Naive B cell (primary cell): ENCODE results near the gene IFT27. TPM values are rescaled to one million over a fixed set of nuclear protein-coding genes. Genes with fewer than 3 reads are reported as not detected.

ENCODE experiments used
- ATAC-seq, 2 donors: fragments of 150-1000 bp; cut with Tn5 transposase; 2 replicates each; pipeline ENCODE4 v1.10.0; 2021; ENCODE audit warnings: low read depth in 2 of 2, mild to moderate bottlenecking in 2 of 2, moderate library complexity in 2 of 2
- DNase-seq: peaks from one replicate; pipeline ENCODE4 v3.0.0; 2022
- H3K27ac Mint-ChIP-seq, 6 donors: one replicate each; pipeline ENCODE4 v1.8.0; 2020 to 2022; ENCODE audit warnings: mild to moderate bottlenecking in 6 of 6, mixed read lengths in 6 of 6, moderate library complexity in 5 of 6, inconsistent platforms in 2 of 6
- H3K27me3 Mint-ChIP-seq, 3 donors: one replicate each; pipeline ENCODE4 v1.8.0; 2021 to 2022; ENCODE audit warnings: mixed read lengths in 3 of 3, mild to moderate bottlenecking in 1 of 3
- H3K36me3 Mint-ChIP-seq, 2 donors: one replicate each; pipeline ENCODE4 v1.8.0; 2020 to 2022; ENCODE audit warnings: mixed read lengths in 2 of 2, inconsistent platforms in 1 of 2, mild to moderate bottlenecking in 1 of 2
- H3K4me1 Mint-ChIP-seq, 3 donors: one replicate each; pipeline ENCODE4 v1.8.0; 2020 to 2022; ENCODE audit warnings: mixed read lengths in 3 of 3, inconsistent platforms in 1 of 3, mild to moderate bottlenecking in 1 of 3, moderate library complexity in 1 of 3
- H3K4me3 Mint-ChIP-seq, 8 donors: one replicate each; pipeline ENCODE4 v1.8.0; 2020 to 2022; ENCODE audit warnings: mild to moderate bottlenecking in 8 of 8, mixed read lengths in 8 of 8, moderate library complexity in 8 of 8, inconsistent platforms in 2 of 8
- H3K9me3 Mint-ChIP-seq, 7 donors: one replicate each; pipeline ENCODE4 v1.8.0; 2020 to 2022; ENCODE audit warnings: mixed read lengths in 7 of 7, mild to moderate bottlenecking in 5 of 7, inconsistent platforms in 2 of 7, moderate library complexity in 1 of 7
- polyA plus RNA-seq, 6 donors: library from polyadenylated mRNA; unstranded; fragments of 300-500 nt; fragmentation: Illumina TruSeq; gene quantifications; one replicate each; pipeline ENCODE4 v1.2.3, GENCODE V29; 2021; ENCODE audit warnings: low read depth in 6 of 6

The IFT27 gene
- polyA plus RNA-seq, 6 donors from 2014 or later: 7.2 to 15.9 (median 11.6) TPM

- peaks cover 25 to 52% (median 46%) of the 10 kb centered on the region in 3 donors for H3K27me3 Mint-ChIP-seq
- ATAC-seq (no peak), DNase-seq (no peak)
- peaks cover 0 to 8% (median 0%) of the 10 kb centered on the region in 3 donors for H3K4me1 Mint-ChIP-seq
- H3K4me3 Mint-ChIP-seq: peak overlapping the region in 1 of 8 donors; percentile 9
- H3K9me3 Mint-ChIP-seq: no peaks in the 10 kb centered on the region
- H3K27ac Mint-ChIP-seq: peak overlapping the region in 1 of 6 donors; percentile 14
- no peaks in the 10 kb centered on the region for H3K36me3 Mint-ChIP-seq
Measured at GRCh38 chr22:36811094-36811800, 35.3 kb upstream of the IFT27 start.

GRCh38 chr22:36809351-36809750 lies 33.4 kb upstream of the IFT27 start:
- peaks cover 37 to 51% (median 41%) of the 10 kb centered on the region in 3 donors for H3K27me3 Mint-ChIP-seq
- ATAC-seq (no peak), DNase-seq (no peak)
- peaks cover 0 to 4% (median 0%) of the 10 kb centered on the region in 3 donors for H3K4me1 Mint-ChIP-seq
- no peaks in the 10 kb centered on the region for H3K36me3 Mint-ChIP-seq
- H3K4me3 Mint-ChIP-seq: no peak overlapping the region
- H3K27ac Mint-ChIP-seq: no peak overlapping the region
- no peaks in the 10 kb centered on the region for H3K9me3 Mint-ChIP-seq

- no peak for ATAC-seq
- H3K27ac Mint-ChIP-seq: no peak overlapping the region
Measured at GRCh38 chr22:36808721-36809344, 32.9 kb upstream of the IFT27 start.

GRCh38 chr22:36807627-36808026 lies 31.7 kb upstream of the IFT27 start:
- peaks cover 22 to 40% (median 38%) of the 10 kb centered on the region in 3 donors for H3K27me3 Mint-ChIP-seq
- no peak for ATAC-seq
- peaks cover 0 to 4% (median 1%) of the 10 kb centered on the region in 3 donors for H3K4me1 Mint-ChIP-seq
- H3K27ac Mint-ChIP-seq: no peak overlapping the region
- H3K4me3 Mint-ChIP-seq: no peak overlapping the region
- H3K36me3 Mint-ChIP-seq: no peaks in the 10 kb centered on the region
- DNase-seq: no peak
- no peaks in the 10 kb centered on the region for H3K9me3 Mint-ChIP-seq

More at GRCh38 chr22:36808721-36809344, 32.9 kb upstream of the IFT27 start:
- Mint-ChIP-seq H3K4me1 (peaks cover 0 to 4% (median 0%) of the 10 kb centered on the region in 3 donors), H3K4me3 (no peak overlapping the region), H3K9me3 (no peaks in the 10 kb centered on the region), H3K36me3 (no peaks in the 10 kb centered on the region), H3K27me3 (peaks cover 34 to 49% (median 38%) of the 10 kb centered on the region in 3 donors)
- DNase-seq: no peak

- DNase-seq (no peak), ATAC-seq (no peak)
- Mint-ChIP-seq H3K4me1 (peaks cover 0 to 4% (median 1%) of the 10 kb centered on the region in 3 donors), H3K27ac (no peak overlapping the region), H3K4me3 (no peak overlapping the region), H3K27me3 (peaks cover 14 to 39% (median 34%) of the 10 kb centered on the region in 3 donors), H3K9me3 (no peaks in the 10 kb centered on the region), H3K36me3 (no peaks in the 10 kb centered on the region)
Measured at GRCh38 chr22:36806835-36807234, 30.9 kb upstream of the IFT27 start.

GRCh38 chr22:36803358-36803757 lies 27.4 kb upstream of the IFT27 start:
- Mint-ChIP-seq H3K27me3 (peaks cover 16 to 34% (median 31%) of the 10 kb centered on the region in 3 donors), H3K9me3 (no peaks in the 10 kb centered on the region), H3K4me3 (no peak overlapping the region), H3K4me1 (peaks cover 0 to 6% (median 4%) of the 10 kb centered on the region in 3 donors), H3K36me3 (no peaks in the 10 kb centered on the region), H3K27ac (no peak overlapping the region)
- DNase-seq: no peak
- ATAC-seq: no peak

- Mint-ChIP-seq H3K36me3 (no peaks in the 10 kb centered on the region), H3K27me3 (peaks cover 4 to 26% (median 15%) of the 10 kb centered on the region in 3 donors), H3K4me1 (peaks cover 10 to 21% (median 11%) of the 10 kb centered on the region in 3 donors), H3K9me3 (no peaks in the 10 kb centered on the region), H3K27ac (no peak overlapping the region), H3K4me3 (peak overlapping the region in 1 of 8 donors; percentile 47)
- ATAC-seq (no peak), DNase-seq (no peak)
Measured at GRCh38 chr22:36798674-36799066, 22.8 kb upstream of the IFT27 start.

GRCh38 chr22:36797911-36798673 lies 22.2 kb upstream of the IFT27 start:
- peaks cover 10 to 20% (median 11%) of the 10 kb centered on the region in 3 donors for H3K4me1 Mint-ChIP-seq
- H3K4me3 Mint-ChIP-seq: peak overlapping the region in 2 of 8 donors; percentile 47 to 62
- no peaks in the 10 kb centered on the region for H3K36me3 Mint-ChIP-seq
- H3K27me3 Mint-ChIP-seq: peaks cover 4 to 26% (median 10%) of the 10 kb centered on the region in 3 donors
- H3K27ac Mint-ChIP-seq: peak overlapping the region in 2 of 6 donors; percentile 49 to 63
- no peaks in the 10 kb centered on the region for H3K9me3 Mint-ChIP-seq
- DNase-seq (no peak), ATAC-seq (peak; percentile 53 to 54)

- Mint-ChIP-seq H3K9me3 (no peaks in the 10 kb centered on the region), H3K36me3 (no peaks in the 10 kb centered on the region), H3K4me1 (peaks cover 10 to 20% (median 11%) of the 10 kb centered on the region in 3 donors), H3K27me3 (peaks cover 4 to 21% (median 6%) of the 10 kb centered on the region in 3 donors), H3K4me3 (no peak overlapping the region), H3K27ac (peak overlapping the region in 1 of 6 donors; percentile 29)
- DNase-seq (no peak), ATAC-seq (no peak)
Measured at GRCh38 chr22:36797374-36797773, 21.5 kb upstream of the IFT27 start.

GRCh38 chr22:36796552-36797175 lies 20.7 kb upstream of the IFT27 start:
- H3K36me3 Mint-ChIP-seq: no peaks in the 10 kb centered on the region
- DNase-seq (no peak), ATAC-seq (no peak)
- peaks cover 4 to 18% (median 6%) of the 10 kb centered on the region in 3 donors for H3K27me3 Mint-ChIP-seq
- H3K4me3 Mint-ChIP-seq: no peak overlapping the region
- H3K9me3 Mint-ChIP-seq: no peaks in the 10 kb centered on the region
- peak overlapping the region in 2 of 6 donors; percentile 12 to 35 for H3K27ac Mint-ChIP-seq
- peaks cover 10 to 20% (median 11%) of the 10 kb centered on the region in 3 donors for H3K4me1 Mint-ChIP-seq

- Mint-ChIP-seq H3K27me3 (peaks cover 9 to 21% (median 11%) of the 10 kb centered on the region in 3 donors), H3K4me1 (peaks cover 10 to 20% (median 11%) of the 10 kb centered on the region in 3 donors), H3K9me3 (no peaks in the 10 kb centered on the region), H3K36me3 (no peaks in the 10 kb centered on the region), H3K4me3 (no peak overlapping the region), H3K27ac (peak overlapping the region in 2 of 6 donors; percentile 36 to 48)
- no peak for ATAC-seq
- no peak for DNase-seq
Measured at GRCh38 chr22:36795633-36796032, 19.7 kb upstream of the IFT27 start.

GRCh38 chr22:36790648-36791047 lies 14.7 kb upstream of the IFT27 start:
- ATAC-seq: no peak
- Mint-ChIP-seq H3K4me3 (no peak overlapping the region), H3K27ac (no peak overlapping the region), H3K9me3 (no peaks in the 10 kb centered on the region), H3K27me3 (peaks cover 9 to 32% (median 12%) of the 10 kb centered on the region in 3 donors), H3K36me3 (no peaks in the 10 kb centered on the region), H3K4me1 (no peaks in the 10 kb centered on the region)
- DNase-seq: no peak
